NCI-H2081 (cell line): Measurements from ENCODE around the gene ERBB4.

ENCODE experiments used
- DNase-seq, 2 experiments: peaks; one replicate each; lab custom pipeline; 2025; lab: John Stamatoyannopoulos, UW

Gene ERBB4

GRCh38 chr2:211930331-211930730, 608.3 kb downstream of the ERBB4 start:
- DNase-seq = peak; percentile 12 to 66

DNA sequence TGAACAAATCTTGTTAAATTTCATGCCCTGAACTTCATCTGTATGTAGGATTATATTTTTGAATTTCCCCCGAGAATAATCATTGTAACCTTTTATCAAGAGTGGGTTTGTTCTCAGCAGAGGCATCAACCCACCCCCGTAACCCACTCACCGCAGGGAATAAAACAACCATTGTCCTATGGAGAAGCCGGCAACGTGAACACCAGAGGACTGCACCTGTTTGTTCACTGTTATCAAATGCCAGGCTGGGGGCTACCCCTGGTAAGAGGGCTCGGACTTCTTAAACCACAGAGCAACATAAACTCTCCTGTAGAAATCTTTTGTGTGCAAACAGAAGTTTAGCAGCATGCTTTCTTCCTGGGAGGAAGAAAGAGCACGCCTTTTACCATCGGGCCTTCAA, 610.4 kb downstream of the ERBB4 start:
- peak; percentile 17 to 59 for DNase-seq

DNA sequence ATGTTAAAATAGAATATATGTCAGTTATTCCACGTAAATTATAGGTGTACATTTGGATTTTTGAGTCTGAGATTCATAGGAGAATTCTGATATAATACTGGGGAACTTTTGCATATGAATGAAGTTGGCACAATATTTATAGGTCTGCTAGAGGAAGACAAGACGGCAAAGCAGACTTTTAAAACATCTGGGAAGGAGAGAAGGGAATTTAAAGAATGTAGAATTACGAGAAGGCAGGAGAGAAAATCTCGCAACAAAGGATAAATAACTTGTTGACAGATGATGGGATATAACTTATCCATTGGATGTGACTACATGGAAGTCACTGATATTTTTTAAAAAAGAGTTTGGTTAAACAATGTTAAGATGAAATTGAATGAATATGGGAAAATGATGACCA, 615.6 kb downstream of the ERBB4 start:
- no peak for DNase-seq

- peak in 1 of 2 experiments; percentile 67 for DNase-seq
Observed at GRCh38 chr2:211903961-211904360, 634.6 kb downstream of the ERBB4 start.

GRCh38 chr2:211901226-211901846, 637.3 kb downstream of the ERBB4 start:
- DNase-seq = peak in 1 of 2 experiments; percentile 35

GRCh38 chr2:211900518-211900917, 638.1 kb downstream of the ERBB4 start:
- DNase-seq = no peak

DNA sequence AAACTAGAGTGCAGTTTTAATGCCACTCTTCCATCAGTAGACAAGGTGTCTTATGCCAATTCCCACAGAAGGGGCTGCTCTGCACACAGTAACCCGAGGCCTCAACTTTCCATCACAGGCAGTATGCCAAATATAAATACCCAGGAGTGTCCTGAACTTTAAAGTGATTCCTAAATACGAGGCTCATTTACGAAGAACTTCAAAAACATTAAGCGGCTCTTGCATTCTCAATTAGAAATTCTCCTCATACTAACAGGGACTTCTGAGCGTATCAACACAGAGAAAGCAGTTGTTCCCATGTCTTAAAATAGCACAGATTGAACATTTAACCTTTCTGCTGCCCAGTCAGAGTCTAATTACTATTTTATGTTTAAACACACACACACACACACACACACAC, 638.6 kb downstream of the ERBB4 start:
- peak in 1 of 2 experiments; percentile 72 for DNase-seq

DNA sequence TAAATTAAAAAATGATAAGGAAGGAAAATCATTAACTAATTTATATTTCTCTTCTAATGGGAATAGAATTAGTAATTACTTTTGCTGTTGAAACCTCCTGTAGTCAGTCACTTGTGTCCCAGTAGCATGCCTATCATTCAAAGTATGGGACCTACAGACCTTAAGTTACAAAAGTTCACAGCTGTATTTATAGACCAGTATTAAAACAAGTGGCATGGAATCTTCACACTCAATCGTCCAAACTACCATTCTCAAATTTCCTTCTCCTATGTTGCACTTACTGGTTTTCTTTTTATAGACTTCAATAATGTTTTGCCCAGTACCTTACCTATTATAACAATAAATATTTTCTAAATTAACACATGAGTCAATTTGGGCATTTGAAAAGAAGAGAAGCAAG, 639.9 kb downstream of the ERBB4 start:
- DNase-seq = no peak

DNA sequence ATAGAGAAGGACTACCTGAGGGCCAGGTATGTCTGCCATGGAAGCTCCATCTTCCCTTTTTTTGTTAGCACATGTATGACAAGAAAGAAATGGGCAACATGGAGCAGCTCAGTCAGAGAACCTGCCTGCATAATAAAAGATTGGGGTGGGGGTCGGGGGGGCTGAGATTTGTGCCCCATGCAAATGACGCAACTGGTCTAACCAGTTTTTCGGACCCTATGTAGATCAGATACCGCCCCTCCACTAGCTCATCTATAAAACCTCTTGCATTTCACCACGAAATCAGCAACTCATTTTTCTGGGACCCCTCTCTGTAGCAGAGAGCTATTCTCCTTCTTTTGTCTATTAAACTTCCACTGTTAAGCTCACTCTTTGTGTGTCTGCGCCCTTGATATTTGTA, 657.2 kb downstream of the ERBB4 start:
- DNase-seq = no peak

DNA sequence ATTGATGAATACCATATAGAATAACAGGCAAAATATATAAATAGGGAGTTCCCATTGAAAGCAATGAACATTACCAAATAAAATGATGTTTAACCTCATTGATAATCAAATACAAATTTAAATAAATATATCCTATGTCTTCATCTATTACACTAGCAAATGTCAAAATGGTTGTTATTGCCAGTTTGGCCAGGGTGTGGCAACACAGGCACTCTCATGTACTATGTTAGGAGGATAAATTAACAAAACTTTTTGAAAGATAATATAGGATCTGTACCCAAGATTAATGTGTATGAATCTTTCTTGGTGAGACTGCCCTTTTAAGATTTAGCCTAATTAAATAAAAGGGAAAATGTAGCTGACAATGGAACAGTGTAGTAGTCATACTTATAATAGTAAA, 659.3 kb downstream of the ERBB4 start:
- DNase-seq = peak in 1 of 2 experiments; percentile 43

GRCh38 chr2:211877061-211877460, 661.5 kb downstream of the ERBB4 start:
- no peak for DNase-seq

GRCh38 chr2:211875488-211875887, 663.1 kb downstream of the ERBB4 start:
- DNase-seq = no peak

GRCh38 chr2:211868996-211869533, 669.5 kb downstream of the ERBB4 start:
- DNase-seq = no peak

GRCh38 chr2:211867845-211868451, 670.7 kb downstream of the ERBB4 start:
- no peak for DNase-seq

- DNase-seq = no peak
Observed at GRCh38 chr2:211864328-211864727, 674.3 kb downstream of the ERBB4 start.

DNA sequence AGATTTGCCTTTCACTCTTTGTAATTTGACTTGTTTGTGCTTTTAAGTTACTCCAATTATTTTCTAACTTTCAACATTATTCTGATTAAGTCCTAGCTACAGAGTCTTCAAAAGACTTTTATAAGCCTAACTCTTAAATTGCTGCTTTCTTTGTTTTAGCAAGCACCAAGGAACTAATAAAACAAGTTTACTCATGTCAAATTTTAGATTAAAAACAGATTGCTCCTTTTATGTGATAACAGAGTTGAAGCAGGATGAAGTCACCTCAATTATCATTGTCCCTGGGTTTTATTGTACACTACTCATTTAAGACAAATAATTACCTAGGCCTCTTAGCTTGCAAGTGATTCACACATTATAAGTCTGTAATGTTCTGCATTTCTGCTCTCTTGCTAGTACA, 678.4 kb downstream of the ERBB4 start:
- peak in 1 of 2 experiments; percentile 62 for DNase-seq

DNA sequence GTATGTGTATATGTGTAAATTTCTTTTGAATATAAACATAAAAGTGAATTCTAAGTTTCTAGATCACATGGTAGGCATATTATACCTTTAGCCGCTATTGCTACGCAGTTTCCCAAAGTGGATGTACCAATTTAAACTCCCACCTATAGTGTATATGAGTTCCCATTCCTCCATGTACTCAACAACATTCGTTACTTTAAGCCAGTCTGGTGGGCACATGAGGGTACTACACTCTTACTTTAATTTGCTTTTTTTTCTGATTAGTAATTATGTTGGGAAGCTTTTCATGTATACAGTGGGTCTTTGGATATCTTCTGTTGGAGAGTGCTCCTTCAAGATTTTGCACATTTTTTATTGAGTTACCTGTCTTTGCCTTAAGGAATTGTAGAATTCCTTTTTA, 683.8 kb downstream of the ERBB4 start:
- DNase-seq = no peak

GRCh38 chr2:211846714-211847113, 691.9 kb downstream of the ERBB4 start:
- no peak for DNase-seq

- DNase-seq = no peak
Observed at GRCh38 chr2:211846036-211846400, 692.6 kb downstream of the ERBB4 start.

DNA sequence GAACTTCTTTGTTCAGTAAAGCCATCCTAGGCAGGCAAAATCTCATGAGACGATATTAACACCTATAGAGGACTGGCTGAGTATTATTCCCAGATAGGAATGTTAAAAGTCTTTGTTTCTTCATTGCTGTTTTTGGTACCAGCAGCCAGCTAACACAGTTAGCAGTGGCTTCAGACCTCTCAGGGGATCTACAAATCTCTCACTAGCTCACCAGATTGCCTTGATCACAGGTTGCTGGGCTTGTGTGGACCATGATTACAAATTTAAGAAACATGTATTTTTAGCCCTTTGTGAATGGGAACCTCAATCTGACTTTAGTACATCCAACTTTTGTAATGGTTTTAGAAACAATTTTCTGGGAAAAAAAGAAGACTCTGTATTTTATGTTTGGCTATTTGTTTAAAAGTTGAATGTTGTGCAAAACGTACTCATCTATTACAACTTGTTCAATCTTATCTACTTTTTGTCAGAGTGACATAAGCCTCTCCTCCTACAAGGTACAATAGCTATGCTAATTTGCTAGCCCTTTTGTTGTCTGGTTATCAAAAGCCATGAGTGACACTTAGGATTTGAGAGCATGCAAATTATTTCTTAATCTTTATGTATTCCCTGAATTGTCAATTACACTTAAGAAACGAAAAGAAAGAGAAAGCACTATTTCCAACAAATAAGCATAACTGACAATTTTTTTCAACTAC, 693.1 kb downstream of the ERBB4 start:
- DNase-seq = no peak

DNA sequence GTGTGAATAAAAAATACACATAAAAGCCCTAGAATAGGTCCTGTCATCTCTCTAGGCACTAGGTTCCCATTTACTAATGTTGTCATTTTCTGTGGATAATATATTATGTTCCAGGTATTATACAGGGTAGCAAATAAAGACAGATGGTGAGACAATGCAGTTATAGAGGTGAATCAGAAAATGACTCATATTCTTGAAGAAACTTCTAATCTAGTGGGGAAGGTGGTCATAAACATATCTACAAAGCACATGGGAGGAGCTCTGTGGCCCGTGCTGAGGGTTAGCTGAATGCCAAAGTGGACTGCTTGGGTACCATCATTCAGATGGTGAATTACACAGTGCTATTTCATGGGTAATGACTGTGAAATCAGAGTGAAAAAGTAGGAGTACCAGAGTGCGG, 700.9 kb downstream of the ERBB4 start:
- DNase-seq = no peak

GRCh38 chr2:211837206-211837605, 701.4 kb downstream of the ERBB4 start:
- DNase-seq = no peak

DNA sequence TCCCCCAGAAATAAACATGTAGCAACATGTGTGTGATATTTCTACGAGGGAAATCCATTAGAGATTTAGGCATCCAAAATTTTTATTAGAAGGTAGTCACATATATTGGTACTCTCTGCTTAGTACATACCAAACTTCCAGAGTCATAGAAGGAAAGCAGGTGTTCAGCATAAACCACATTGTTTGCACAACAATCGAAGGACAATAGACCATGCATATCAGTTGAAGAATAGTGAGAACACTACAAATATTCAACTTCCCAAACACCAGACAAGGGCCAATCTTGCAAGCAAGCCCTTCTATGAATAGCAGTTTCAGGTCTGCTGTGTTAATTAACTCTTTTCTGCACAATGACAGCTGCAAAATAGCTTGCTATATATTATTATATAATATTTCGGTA, 702.2 kb downstream of the ERBB4 start:
- DNase-seq = peak in 1 of 2 experiments; percentile 73
